ENCODE measurements around the gene THBD.
A peak's percentile ranks its signal among the peaks of the same experiment; 100 is the strongest.

THBD gene, protein sequence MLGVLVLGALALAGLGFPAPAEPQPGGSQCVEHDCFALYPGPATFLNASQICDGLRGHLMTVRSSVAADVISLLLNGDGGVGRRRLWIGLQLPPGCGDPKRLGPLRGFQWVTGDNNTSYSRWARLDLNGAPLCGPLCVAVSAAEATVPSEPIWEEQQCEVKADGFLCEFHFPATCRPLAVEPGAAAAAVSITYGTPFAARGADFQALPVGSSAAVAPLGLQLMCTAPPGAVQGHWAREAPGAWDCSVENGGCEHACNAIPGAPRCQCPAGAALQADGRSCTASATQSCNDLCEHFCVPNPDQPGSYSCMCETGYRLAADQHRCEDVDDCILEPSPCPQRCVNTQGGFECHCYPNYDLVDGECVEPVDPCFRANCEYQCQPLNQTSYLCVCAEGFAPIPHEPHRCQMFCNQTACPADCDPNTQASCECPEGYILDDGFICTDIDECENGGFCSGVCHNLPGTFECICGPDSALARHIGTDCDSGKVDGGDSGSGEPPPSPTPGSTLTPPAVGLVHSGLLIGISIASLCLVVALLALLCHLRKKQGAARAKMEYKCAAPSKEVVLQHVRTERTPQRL

GRCh38 chr20:23049201-23050075 is at the start of gene THBD:
Gene THBD, minus strand, starts transcription at chr20:23049672. Its CDS starts 168 bp downstream, at chr20:23049504.
- H3K4me1 ChIP-seq (ENCODE audit: insufficient read depth, poor library complexity, severe bottlenecking), result peaks cover 22% of the 10 kb centered on the region
- peaks cover 24% of the 10 kb centered on the region for H3K36me3 ChIP-seq (ENCODE audit: low read depth)
- peak; percentile 94 for DNase-seq (ENCODE audit: low spot score)
- peak; percentile 78 for ATAC-seq (ENCODE audit: low read depth)
- H3K9me3 ChIP-seq (ENCODE audit: severe bottlenecking), result no peaks in the 10 kb centered on the region
- peak within 1 kb of the TSS; percentile 42 for H3K4me3 ChIP-seq (ENCODE audit: severe bottlenecking)
- no peak for TF ChIP-seq CTCF (IDR thresholded peaks at IDR 0.05; ENCODE audit: poor library complexity, severe bottlenecking)
- H3K27me3 ChIP-seq (ENCODE audit: insufficient read depth, poor library complexity, severe bottlenecking), result no peaks in the 10 kb centered on the region
- H3K27ac ChIP-seq (ENCODE audit: poor library complexity, severe bottlenecking), result peak within 1 kb of the TSS; percentile 66

- no peaks in the 10 kb centered on the region for H3K36me3 ChIP-seq (ENCODE audit: low read depth)
- H3K27ac ChIP-seq (ENCODE audit: poor library complexity, severe bottlenecking), result no peak overlapping the region
- no peaks in the 10 kb centered on the region for H3K9me3 ChIP-seq (ENCODE audit: severe bottlenecking)
- DNase-seq (ENCODE audit: low spot score) (no peak), ATAC-seq (ENCODE audit: low read depth) (no peak)
- TF ChIP-seq CTCF (IDR thresholded peaks at IDR 0.05; ENCODE audit: poor library complexity, severe bottlenecking), result no peak
- no peaks in the 10 kb centered on the region for H3K27me3 ChIP-seq (ENCODE audit: insufficient read depth, poor library complexity, severe bottlenecking)
- no peak overlapping the region for H3K4me3 ChIP-seq (ENCODE audit: severe bottlenecking)
- peaks cover 37% of the 10 kb centered on the region for H3K4me1 ChIP-seq (ENCODE audit: insufficient read depth, poor library complexity, severe bottlenecking)
These were observed 48.4 kb upstream of the THBD start for GRCh38 chr20:23097636-23098580.

DNA sequence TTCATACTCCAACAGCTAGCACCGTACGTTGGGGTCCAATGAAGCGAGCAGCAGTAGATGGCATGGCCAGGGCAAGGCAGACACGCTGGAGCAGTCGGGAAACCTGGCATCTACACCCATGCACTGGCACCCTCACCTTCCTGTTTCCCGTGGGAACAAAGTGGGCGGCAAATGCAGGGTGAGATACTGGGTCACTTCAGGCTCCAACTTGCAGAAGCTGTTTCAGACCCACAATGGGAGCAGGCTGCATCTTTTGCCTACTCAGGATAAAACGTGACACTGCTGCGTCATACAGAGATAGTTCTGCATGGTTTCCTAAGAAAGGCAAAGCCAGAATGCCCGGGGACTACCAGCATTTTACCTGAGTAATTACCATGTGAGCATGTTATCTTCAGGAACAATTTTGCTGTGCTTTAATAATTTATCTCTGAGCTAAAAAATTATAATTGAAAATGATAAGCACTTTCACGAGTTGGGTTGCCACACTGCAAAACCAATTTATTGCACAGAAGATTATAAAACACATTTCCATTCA is 47.6 kb upstream of the THBD start:
- DNase-seq (ENCODE audit: low spot score) (no peak), ATAC-seq (ENCODE audit: low read depth) (no peak)
- Histone ChIP-seq H3K9me3 (ENCODE audit: severe bottlenecking) (no peaks in the 10 kb centered on the region), H3K36me3 (ENCODE audit: low read depth) (no peaks in the 10 kb centered on the region), H3K4me3 (ENCODE audit: severe bottlenecking) (no peak overlapping the region), H3K27me3 (ENCODE audit: insufficient read depth, poor library complexity, severe bottlenecking) (no peaks in the 10 kb centered on the region), H3K4me1 (ENCODE audit: insufficient read depth, poor library complexity, severe bottlenecking) (peaks cover 33% of the 10 kb centered on the region), H3K27ac (ENCODE audit: poor library complexity, severe bottlenecking) (no peak overlapping the region)
- no peak for TF ChIP-seq CTCF (IDR thresholded peaks at IDR 0.05; ENCODE audit: poor library complexity, severe bottlenecking)

DNA sequence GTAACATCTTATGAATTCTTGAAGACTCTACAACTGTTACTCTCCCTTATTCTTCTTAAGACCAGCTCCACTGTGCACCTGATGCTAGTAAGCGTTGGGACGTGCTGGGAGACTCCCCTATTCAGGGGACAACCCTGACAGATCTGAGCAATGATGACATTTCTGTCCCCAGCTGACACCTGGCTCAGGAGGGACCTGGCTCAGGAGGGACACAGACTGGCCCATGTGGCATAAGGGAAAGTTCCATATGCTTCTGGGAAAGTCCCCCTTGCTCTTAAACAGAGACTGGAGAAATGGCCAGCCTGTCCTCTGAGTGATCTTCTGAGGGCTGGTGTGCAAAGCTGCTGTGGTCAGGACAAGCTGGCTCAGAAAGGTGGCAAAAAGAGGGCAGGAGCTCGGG is 46.6 kb upstream of the THBD start:
- no peak for ATAC-seq (ENCODE audit: low read depth)
- no peak for DNase-seq (ENCODE audit: low spot score)
- Histone ChIP-seq H3K27ac (ENCODE audit: poor library complexity, severe bottlenecking) (no peak overlapping the region), H3K36me3 (ENCODE audit: low read depth) (no peaks in the 10 kb centered on the region), H3K4me1 (ENCODE audit: insufficient read depth, poor library complexity, severe bottlenecking) (peaks cover 29% of the 10 kb centered on the region), H3K9me3 (ENCODE audit: severe bottlenecking) (no peaks in the 10 kb centered on the region), H3K4me3 (ENCODE audit: severe bottlenecking) (no peak overlapping the region), H3K27me3 (ENCODE audit: insufficient read depth, poor library complexity, severe bottlenecking) (no peaks in the 10 kb centered on the region)
- no peak for TF ChIP-seq CTCF (IDR thresholded peaks at IDR 0.05; ENCODE audit: poor library complexity, severe bottlenecking)
